Activated CD4-positive, alpha-beta T cell treated with anti-CD3 and anti-CD28 coated beads, Interleukin-2, amount 10 ng/mL, durations not matched to agents 24 days and 14 days (primary cell): ENCODE data around the gene AKR7A2. TPM values are rescaled to one million over a fixed set of nuclear protein-coding genes. Genes with fewer than 3 reads are reported as not detected.

Experiments
- DNase-seq: peaks from one replicate; pipeline ENCODE4 v3.0.0; 2022
- H3K27ac Mint-ChIP-seq: one replicate; pipeline ENCODE4 v1.8.0; 2022; ENCODE audit warnings: mild to moderate bottlenecking, mixed read lengths
- H3K27me3 Mint-ChIP-seq: one replicate; pipeline ENCODE4 v1.8.0; 2022; ENCODE audit warnings: mixed read lengths
- H3K36me3 Mint-ChIP-seq: one replicate; pipeline ENCODE4 v1.8.0; 2022; ENCODE audit warnings: low read depth, mild to moderate bottlenecking, mixed read lengths
- H3K4me1 Mint-ChIP-seq: one replicate; pipeline ENCODE4 v1.8.0; 2021; ENCODE audit warnings: mixed read lengths
- H3K4me3 Mint-ChIP-seq: one replicate; pipeline ENCODE4 v1.8.0; 2022; ENCODE audit warnings: mild to moderate bottlenecking, moderate library complexity, mixed read lengths
- H3K9me3 Mint-ChIP-seq: one replicate; pipeline ENCODE4 v1.8.0; 2021; ENCODE audit warnings: mixed read lengths
- intact Hi-C: fragments of 100-400 bp; cut with micrococcal nuclease; formaldehyde crosslinking; loops from one replicate; pipeline ENCODE4 v1.15.1; 2023
- total RNA-seq: library from RNA; stranded (reverse); gene quantifications from 2 replicates; pipeline ENCODE4 v1.2.3, GENCODE V29; 2022

The AKR7A2 gene
- total RNA-seq, 1 donor from 2014 or later: 35.4 TPM

GRCh38 chr1:19325958-19326747 is 14.2 kb upstream of the AKR7A2 start:
- Mint-ChIP-seq H3K27ac (no peak overlapping the region), H3K4me1 (no peaks in the 10 kb centered on the region), H3K9me3 (no peaks in the 10 kb centered on the region), H3K27me3 (no peaks in the 10 kb centered on the region), H3K36me3 (no peaks in the 10 kb centered on the region), H3K4me3 (no peak overlapping the region)
- no peak for DNase-seq
- intact Hi-C loops: no loop called here

GRCh38 chr1:19325368-19325957 is 13.5 kb upstream of the AKR7A2 start:
- H3K4me1 Mint-ChIP-seq: no peaks in the 10 kb centered on the region
- H3K4me3 Mint-ChIP-seq: no peak overlapping the region
- H3K27ac Mint-ChIP-seq: no peak overlapping the region

GRCh38 chr1:19324665-19324990 is 12.7 kb upstream of the AKR7A2 start:
- intact Hi-C loops: no loop called here
- H3K9me3 Mint-ChIP-seq: no peaks in the 10 kb centered on the region
- no peak overlapping the region for H3K4me3 Mint-ChIP-seq
- no peaks in the 10 kb centered on the region for H3K36me3 Mint-ChIP-seq
- H3K27me3 Mint-ChIP-seq: no peaks in the 10 kb centered on the region
- no peak for DNase-seq
- no peaks in the 10 kb centered on the region for H3K4me1 Mint-ChIP-seq
- no peak overlapping the region for H3K27ac Mint-ChIP-seq

More at GRCh38 chr1:19325368-19325957, 13.5 kb upstream of the AKR7A2 start:
- no peaks in the 10 kb centered on the region for H3K9me3 Mint-ChIP-seq
- H3K27me3 Mint-ChIP-seq: no peaks in the 10 kb centered on the region
- intact Hi-C loops: no loop called here
- no peak for DNase-seq
- H3K36me3 Mint-ChIP-seq: no peaks in the 10 kb centered on the region

- intact Hi-C loops: no loop called here
- H3K27me3 Mint-ChIP-seq: no peaks in the 10 kb centered on the region
- no peak overlapping the region for H3K4me3 Mint-ChIP-seq
- no peaks in the 10 kb centered on the region for H3K4me1 Mint-ChIP-seq
- H3K36me3 Mint-ChIP-seq: no peaks in the 10 kb centered on the region
- no peak overlapping the region for H3K27ac Mint-ChIP-seq
- no peak for DNase-seq
- no peaks in the 10 kb centered on the region for H3K9me3 Mint-ChIP-seq
These were observed 12.2 kb upstream of the AKR7A2 start for GRCh38 chr1:19323987-19324664.

GRCh38 chr1:19322481-19322880 is 10.5 kb upstream of the AKR7A2 start:
- DNase-seq: no peak
- no peaks in the 10 kb centered on the region for H3K9me3 Mint-ChIP-seq
- H3K4me1 Mint-ChIP-seq: no peaks in the 10 kb centered on the region
- H3K27ac Mint-ChIP-seq: no peak overlapping the region
- intact Hi-C loops: no loop called here
- H3K4me3 Mint-ChIP-seq: no peak overlapping the region
- H3K27me3 Mint-ChIP-seq: no peaks in the 10 kb centered on the region
- no peaks in the 10 kb centered on the region for H3K36me3 Mint-ChIP-seq

GRCh38 chr1:19321071-19321470 is 9.1 kb upstream of the AKR7A2 start:
- no peaks in the 10 kb centered on the region for H3K27me3 Mint-ChIP-seq
- H3K9me3 Mint-ChIP-seq: no peaks in the 10 kb centered on the region

GRCh38 chr1:19319196-19319595 is 7.3 kb upstream of the AKR7A2 start:
- H3K4me1 Mint-ChIP-seq: peaks cover 15% of the 10 kb centered on the region
- intact Hi-C loops: no loop called here
- no peak overlapping the region for H3K4me3 Mint-ChIP-seq
- DNase-seq: no peak
- no peaks in the 10 kb centered on the region for H3K27me3 Mint-ChIP-seq
- no peaks in the 10 kb centered on the region for H3K36me3 Mint-ChIP-seq
- H3K9me3 Mint-ChIP-seq: no peaks in the 10 kb centered on the region
- no peak overlapping the region for H3K27ac Mint-ChIP-seq

More at GRCh38 chr1:19321071-19321470, 9.1 kb upstream of the AKR7A2 start:
- intact Hi-C loops: no loop called here
- DNase-seq: no peak
- no peak overlapping the region for H3K27ac Mint-ChIP-seq
- peaks cover 3% of the 10 kb centered on the region for H3K4me1 Mint-ChIP-seq
- H3K36me3 Mint-ChIP-seq: no peaks in the 10 kb centered on the region
- no peak overlapping the region for H3K4me3 Mint-ChIP-seq

- Mint-ChIP-seq H3K36me3 (no peaks in the 10 kb centered on the region), H3K9me3 (no peaks in the 10 kb centered on the region), H3K27me3 (no peaks in the 10 kb centered on the region), H3K27ac (no peak overlapping the region), H3K4me3 (no peak overlapping the region), H3K4me1 (peaks cover 24% of the 10 kb centered on the region)
- no peak for DNase-seq
- intact Hi-C loops: no loop called here
These were observed 5.4 kb upstream of the AKR7A2 start for GRCh38 chr1:19317126-19317910.

GRCh38 chr1:19315378-19316198 is 3.6 kb upstream of the AKR7A2 start:
- H3K4me1 Mint-ChIP-seq: peaks cover 31% of the 10 kb centered on the region
- peak overlapping the region; percentile 18 for H3K4me3 Mint-ChIP-seq
- H3K9me3 Mint-ChIP-seq: no peaks in the 10 kb centered on the region
- peaks cover 1% of the 10 kb centered on the region for H3K36me3 Mint-ChIP-seq
- intact Hi-C loops: no loop called here
- no peaks in the 10 kb centered on the region for H3K27me3 Mint-ChIP-seq
- H3K27ac Mint-ChIP-seq: peak overlapping the region; percentile 68
- DNase-seq: no peak

GRCh38 chr1:19313961-19314882 is 2.3 kb upstream of the AKR7A2 start:
- no peak overlapping the region for H3K4me3 Mint-ChIP-seq
- peaks cover 1% of the 10 kb centered on the region for H3K36me3 Mint-ChIP-seq
- DNase-seq: peak; percentile 57
- H3K4me1 Mint-ChIP-seq: peaks cover 33% of the 10 kb centered on the region
- H3K9me3 Mint-ChIP-seq: no peaks in the 10 kb centered on the region
- no peak overlapping the region for H3K27ac Mint-ChIP-seq
- H3K27me3 Mint-ChIP-seq: no peaks in the 10 kb centered on the region
- intact Hi-C loops: no loop called here

GRCh38 chr1:19313636-19313959 is 1.7 kb upstream of the AKR7A2 start:
- DNase-seq: peak; percentile 57
- intact Hi-C loops: no loop called here
- no peaks in the 10 kb centered on the region for H3K9me3 Mint-ChIP-seq
- peak overlapping the region; percentile 92 for H3K4me3 Mint-ChIP-seq
- peak overlapping the region; percentile 75 for H3K27ac Mint-ChIP-seq
- peaks cover 35% of the 10 kb centered on the region for H3K4me1 Mint-ChIP-seq
- peaks cover 1% of the 10 kb centered on the region for H3K36me3 Mint-ChIP-seq
- no peaks in the 10 kb centered on the region for H3K27me3 Mint-ChIP-seq

- Mint-ChIP-seq H3K4me3 (peak overlapping the region; percentile 92), H3K4me1 (peaks cover 35% of the 10 kb centered on the region), H3K27ac (peak overlapping the region; percentile 75), H3K9me3 (no peaks in the 10 kb centered on the region), H3K27me3 (no peaks in the 10 kb centered on the region), H3K36me3 (peaks cover 1% of the 10 kb centered on the region)
- intact Hi-C loops: loop anchor here (1.0 kb wide), 1 partner anchor 62 kb away; the partner anchor contains the start of genes EMC1 and MRTO4
- peak; percentile 77 for DNase-seq
These were observed 1.1 kb upstream of the AKR7A2 start for GRCh38 chr1:19312782-19313635.
